ENCODE results near the gene PRKCZ.

PRKCZ gene

DNA sequence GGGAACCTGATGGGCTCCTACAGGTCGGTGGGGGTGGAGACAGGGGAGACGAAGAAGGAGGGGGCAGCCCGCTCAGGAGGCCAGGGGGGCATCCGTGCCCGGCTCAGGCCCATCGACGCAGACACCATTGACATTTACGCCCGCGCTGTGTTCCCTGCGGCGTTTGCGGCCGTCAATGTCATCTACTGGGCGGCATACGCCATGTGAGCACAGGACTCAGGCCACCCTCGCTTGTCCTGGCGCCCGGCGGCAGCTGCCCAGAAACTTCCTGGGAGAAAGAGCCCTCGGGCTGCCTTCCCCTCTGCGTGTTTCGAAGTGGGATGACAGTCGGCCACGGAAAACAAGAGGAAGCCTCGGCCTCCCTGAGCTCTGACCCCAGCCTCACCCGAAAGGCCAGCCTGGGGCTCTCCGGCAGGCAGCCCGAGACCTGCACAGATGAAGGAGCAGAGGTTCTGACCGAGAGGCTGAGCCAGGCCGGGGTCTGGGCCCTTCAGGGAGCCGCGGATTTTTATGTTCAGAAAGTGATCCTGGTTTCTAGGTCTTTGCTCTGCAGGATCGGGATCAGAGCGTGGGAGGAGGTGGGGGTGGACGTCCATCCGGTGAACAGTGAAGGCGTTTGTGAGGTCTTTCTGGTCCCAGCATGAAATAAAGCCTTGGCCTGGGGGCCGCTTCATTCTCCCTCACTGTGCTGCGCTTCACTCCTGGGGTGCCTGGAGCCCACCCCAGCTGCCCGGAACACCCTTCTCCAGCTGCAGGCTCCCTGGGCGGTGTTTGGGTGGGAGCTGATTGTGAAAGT lies 19.9 kb upstream of the PRKCZ start:
- in situ Hi-C loops (cut with HindIII; ENCODE audit: low sequenced_read_pairs), result no loop called here
- no peak for TF ChIP-seq CTCF (IDR thresholded peaks at IDR 0.05; ENCODE audit: low read depth, low read length)
- DNase-seq (ENCODE audit: low read depth, low spot score), result no peak
- H3K4me3 ChIP-seq (ENCODE audit: low read depth, low read length), result no peak overlapping the region

- in situ Hi-C loops (cut with HindIII; ENCODE audit: low sequenced_read_pairs), result no loop called here
- no peak overlapping the region for H3K4me3 ChIP-seq (ENCODE audit: low read depth, low read length)
- TF ChIP-seq CTCF (IDR thresholded peaks at IDR 0.05; ENCODE audit: low read depth, low read length), result no peak
- no peak for DNase-seq (ENCODE audit: low read depth, low spot score)
Observed at GRCh38 chr1:2031546-2032540, 18.4 kb upstream of the PRKCZ start.

DNA sequence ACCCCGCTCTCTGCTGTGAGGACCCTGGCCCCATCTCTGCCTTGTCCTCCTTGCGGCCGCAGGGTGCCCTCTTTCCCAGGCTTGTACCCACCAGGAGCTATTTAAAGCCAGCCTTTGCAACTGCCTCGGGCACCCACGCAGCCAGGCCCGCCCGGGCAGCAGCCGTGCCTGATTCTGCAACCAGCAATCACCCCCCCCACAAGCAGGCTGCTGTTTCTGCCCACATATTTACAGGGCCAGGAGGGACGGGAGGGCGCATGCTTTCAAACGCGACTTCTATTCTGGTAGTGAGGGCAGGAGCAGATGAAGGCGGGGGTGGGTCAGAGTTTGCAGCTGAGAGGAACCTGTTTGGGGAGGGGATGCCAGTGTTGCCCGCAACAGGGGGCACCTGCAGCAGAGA lies 17.5 kb upstream of the PRKCZ start:
- no peak for TF ChIP-seq CTCF (IDR thresholded peaks at IDR 0.05; ENCODE audit: low read depth, low read length)
- no peak overlapping the region for H3K4me3 ChIP-seq (ENCODE audit: low read depth, low read length)
- no peak for DNase-seq (ENCODE audit: low read depth, low spot score)
- in situ Hi-C loops (cut with HindIII; ENCODE audit: low sequenced_read_pairs), result no loop called here

- no peak for TF ChIP-seq CTCF (IDR thresholded peaks at IDR 0.05; ENCODE audit: low read depth, low read length)
- H3K4me3 ChIP-seq (ENCODE audit: low read depth, low read length), result no peak overlapping the region
- DNase-seq (ENCODE audit: low read depth, low spot score), result no peak
- in situ Hi-C loops (cut with HindIII; ENCODE audit: low sequenced_read_pairs), result no loop called here
Observed at GRCh38 chr1:2033165-2033564, 17.0 kb upstream of the PRKCZ start.

- no peak overlapping the region for H3K4me3 ChIP-seq (ENCODE audit: low read depth, low read length)
- no peak for DNase-seq (ENCODE audit: low read depth, low spot score)
- in situ Hi-C loops (cut with HindIII; ENCODE audit: low sequenced_read_pairs), result no loop called here
- no peak for TF ChIP-seq CTCF (IDR thresholded peaks at IDR 0.05; ENCODE audit: low read depth, low read length)
Observed at GRCh38 chr1:2036287-2036686, 13.9 kb upstream of the PRKCZ start.

- no peak for TF ChIP-seq CTCF (IDR thresholded peaks at IDR 0.05; ENCODE audit: low read depth, low read length)
- no peak overlapping the region for H3K4me3 ChIP-seq (ENCODE audit: low read depth, low read length)
- in situ Hi-C loops (cut with HindIII; ENCODE audit: low sequenced_read_pairs), result no loop called here
- no peak for DNase-seq (ENCODE audit: low read depth, low spot score)
Observed at GRCh38 chr1:2037314-2037979, 12.8 kb upstream of the PRKCZ start.

Data from astrocyte of the spinal cord (primary cell).